IPS-15b (cell line): ENCODE data around the gene PCSK1N.
"Not testable (repeated sequence)": the region's sequence is repeated elsewhere in the genome, so short reads cannot be mapped to it uniquely, and the experiment has no call there.

ENCODE experiments used
- H3K27me3 ChIP-seq: one replicate; pipeline ENCODE4 v1.6.1; 2013; ENCODE audit warnings: low read length; ENCODE audit not compliant: control insufficient read depth, insufficient read depth
- H3K36me3 ChIP-seq: one replicate; pipeline ENCODE4 v1.6.1; 2013; ENCODE audit warnings: low read length; ENCODE audit not compliant: control insufficient read depth, insufficient read depth
- H3K4me1 ChIP-seq: one replicate; pipeline ENCODE4 v1.6.1; 2013; ENCODE audit warnings: mild to moderate bottlenecking, low read length; ENCODE audit not compliant: control insufficient read depth, insufficient read depth
- H3K4me3 ChIP-seq: one replicate; pipeline ENCODE4 v1.5.1; 2013; ENCODE audit warnings: low read depth, low read length
- H3K9ac ChIP-seq: one replicate; pipeline ENCODE4 v1.6.1; 2013; ENCODE audit warnings: low read depth, mild to moderate bottlenecking, low read length
- H3K9me3 ChIP-seq: one replicate; pipeline ENCODE4 v1.6.1; 2013; ENCODE audit warnings: mild to moderate bottlenecking, low read length; ENCODE audit not compliant: control insufficient read depth, insufficient read depth

Gene PCSK1N

DNA sequence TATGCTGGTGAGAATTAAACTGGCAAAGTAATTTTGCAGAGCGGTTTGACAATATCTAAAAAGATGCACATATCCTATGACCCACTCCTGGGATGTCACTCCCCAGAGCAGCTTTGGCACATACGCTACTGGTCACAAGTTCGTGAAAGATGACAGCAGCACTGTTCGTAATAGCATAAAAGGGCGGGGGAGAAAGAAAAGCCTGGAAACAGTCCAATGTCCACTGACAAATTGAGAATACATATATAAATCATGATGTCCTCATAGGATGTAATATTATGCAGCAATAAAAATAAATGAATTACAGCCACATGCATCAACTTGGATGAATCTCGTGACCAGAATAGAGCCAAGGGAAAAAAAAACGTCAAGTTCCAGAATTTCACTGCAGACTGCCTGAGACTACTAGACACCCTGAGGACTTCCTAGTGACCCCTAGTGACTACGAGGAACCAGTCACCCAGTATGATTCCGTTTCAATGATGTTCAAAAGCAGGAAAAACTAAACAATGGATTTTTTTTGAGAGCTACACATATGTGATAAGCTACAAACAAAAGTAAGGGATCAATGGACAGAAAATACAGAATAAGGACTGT, 1.8 kb downstream of the PCSK1N start:
- Histone ChIP-seq H3K9me3 (no peaks in the 10 kb centered on the region), H3K4me3 (no peak overlapping the region), H3K36me3 (no peaks in the 10 kb centered on the region), H3K4me1 (no peaks in the 10 kb centered on the region), H3K9ac (no peak overlapping the region), H3K27me3 (peaks cover 61% of the 10 kb centered on the region)

DNA sequence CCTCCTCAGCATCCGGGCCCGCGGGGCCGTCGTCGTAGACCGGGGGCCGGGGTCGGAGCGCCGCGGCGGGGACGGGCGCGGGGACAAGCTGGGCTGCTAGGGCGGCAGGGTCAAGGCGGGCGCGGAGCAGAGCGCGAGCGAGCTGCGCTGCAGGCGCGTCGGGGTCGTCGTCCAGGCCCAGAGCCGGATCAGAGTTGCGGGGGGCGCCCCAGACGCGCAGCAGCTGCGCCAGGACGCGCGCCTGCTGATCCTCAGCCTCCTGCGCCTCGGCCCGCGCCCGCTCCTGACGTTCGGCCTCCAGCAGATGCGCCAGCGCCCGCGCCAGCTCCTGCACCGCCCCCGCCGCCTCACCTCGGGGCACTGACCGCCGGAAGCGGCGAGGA, 3.5 kb downstream of the PCSK1N start:
- no peak overlapping the region for H3K9ac ChIP-seq
- H3K4me1 ChIP-seq: peaks cover 2% of the 10 kb centered on the region
- H3K9me3 ChIP-seq: no peaks in the 10 kb centered on the region
- H3K36me3 ChIP-seq: no peaks in the 10 kb centered on the region
- peaks cover 64% of the 10 kb centered on the region for H3K27me3 ChIP-seq
- peak overlapping the region; percentile 48 for H3K4me3 ChIP-seq

DNA sequence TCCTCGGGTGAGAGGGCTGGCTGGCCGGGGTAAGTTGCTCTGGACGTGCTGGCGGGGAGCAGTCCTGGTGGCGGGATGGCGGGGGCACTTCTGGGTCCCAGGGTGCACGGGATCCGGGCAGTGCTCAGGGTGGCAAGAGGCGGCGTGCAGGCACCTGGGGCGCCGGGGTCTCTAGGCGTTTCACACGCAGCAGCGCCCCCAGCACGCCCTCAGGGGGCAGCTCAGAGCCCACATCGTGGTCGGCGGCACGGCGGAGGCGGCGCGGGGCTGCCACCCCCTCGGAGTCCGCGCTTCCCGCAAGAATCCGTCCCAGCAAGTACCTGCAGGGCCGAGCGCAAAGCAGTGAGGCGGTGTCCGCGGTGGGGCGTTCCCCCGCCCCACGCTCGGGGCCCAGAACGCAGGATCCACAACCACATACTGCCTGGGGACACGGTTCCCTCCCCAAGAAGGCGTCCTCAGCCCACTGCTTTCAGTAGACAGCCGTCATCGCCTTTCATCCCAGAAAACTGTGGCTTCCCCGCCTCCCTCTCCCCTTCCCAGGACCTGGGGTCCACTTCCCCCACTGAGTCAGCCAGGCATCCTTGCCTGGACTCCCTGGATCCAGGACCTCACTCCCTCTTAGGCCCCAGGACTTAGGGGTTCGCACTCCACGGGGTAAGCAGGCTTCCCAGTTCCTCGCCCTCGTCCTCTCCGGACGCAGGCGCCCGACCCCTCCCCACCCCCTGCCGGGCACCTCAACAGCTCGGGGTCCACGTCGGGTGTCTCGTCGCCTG, 4.1 kb downstream of the PCSK1N start:
- no peaks in the 10 kb centered on the region for H3K36me3 ChIP-seq
- H3K9me3 ChIP-seq: no peaks in the 10 kb centered on the region
- no peak overlapping the region for H3K9ac ChIP-seq
- H3K4me3 ChIP-seq: peak overlapping the region; percentile 48
- peaks cover 64% of the 10 kb centered on the region for H3K27me3 ChIP-seq
- H3K4me1 ChIP-seq: peaks cover 2% of the 10 kb centered on the region

DNA sequence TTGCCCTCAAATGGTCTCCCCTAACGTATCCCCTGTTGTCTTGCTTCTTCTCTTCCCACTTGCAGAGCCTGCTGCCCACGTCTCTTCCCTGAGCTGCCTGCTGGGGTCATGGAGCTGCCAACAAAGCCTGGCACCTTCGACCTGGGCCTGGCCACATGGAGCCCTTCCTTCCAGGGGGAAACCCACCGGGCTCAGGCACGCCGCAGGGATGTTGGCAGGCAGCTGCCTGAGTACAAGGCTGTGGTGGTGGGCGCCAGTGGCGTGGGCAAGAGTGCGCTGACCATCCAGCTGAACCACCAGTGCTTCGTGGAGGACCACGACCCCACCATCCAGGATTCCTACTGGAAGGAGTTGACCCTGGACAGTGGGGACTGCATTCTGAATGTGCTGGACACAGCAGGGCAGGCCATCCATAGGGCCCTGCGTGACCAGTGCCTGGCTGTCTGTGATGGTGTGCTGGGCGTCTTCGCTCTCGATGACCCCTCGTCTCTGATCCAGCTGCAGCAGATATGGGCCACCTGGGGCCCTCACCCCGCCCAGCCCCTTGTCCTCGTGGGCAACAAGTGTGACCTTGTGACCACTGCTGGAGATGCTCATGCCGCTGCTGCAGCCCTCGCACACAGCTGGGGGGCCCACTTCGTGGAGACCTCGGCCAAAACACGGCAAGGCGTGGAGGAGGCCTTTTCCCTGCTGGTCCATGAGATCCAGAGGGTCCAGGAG, 6.2 kb downstream of the PCSK1N start:
- no peak overlapping the region for H3K4me3 ChIP-seq
- no peaks in the 10 kb centered on the region for H3K36me3 ChIP-seq
- H3K27me3 ChIP-seq: peaks cover 52% of the 10 kb centered on the region
- H3K9me3 ChIP-seq: no peaks in the 10 kb centered on the region
- H3K4me1 ChIP-seq: peaks cover 2% of the 10 kb centered on the region
- no peak overlapping the region for H3K9ac ChIP-seq

DNA sequence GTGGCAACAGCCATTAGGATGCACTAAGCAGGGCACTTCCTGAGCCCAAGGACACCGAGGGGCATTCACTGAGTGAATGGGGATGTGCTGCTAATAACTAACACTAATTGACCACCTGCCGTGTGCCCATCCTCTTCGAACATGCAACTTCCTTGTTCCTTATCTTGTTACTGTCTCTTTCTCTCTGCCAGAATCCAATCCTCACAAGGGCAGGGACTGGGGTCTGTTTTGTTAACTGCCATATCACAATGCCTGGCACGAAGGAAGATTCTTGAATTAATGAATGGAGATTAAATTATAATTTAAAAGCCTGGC, 7.8 kb downstream of the PCSK1N start:
- peaks cover 36% of the 10 kb centered on the region for H3K27me3 ChIP-seq
- H3K4me1 ChIP-seq: peaks cover 2% of the 10 kb centered on the region
- peak overlapping the region; percentile 42 for H3K4me3 ChIP-seq
- H3K36me3 ChIP-seq: peaks cover 10% of the 10 kb centered on the region
- H3K9ac ChIP-seq: peak overlapping the region; percentile 8
- no peaks in the 10 kb centered on the region for H3K9me3 ChIP-seq

DNA sequence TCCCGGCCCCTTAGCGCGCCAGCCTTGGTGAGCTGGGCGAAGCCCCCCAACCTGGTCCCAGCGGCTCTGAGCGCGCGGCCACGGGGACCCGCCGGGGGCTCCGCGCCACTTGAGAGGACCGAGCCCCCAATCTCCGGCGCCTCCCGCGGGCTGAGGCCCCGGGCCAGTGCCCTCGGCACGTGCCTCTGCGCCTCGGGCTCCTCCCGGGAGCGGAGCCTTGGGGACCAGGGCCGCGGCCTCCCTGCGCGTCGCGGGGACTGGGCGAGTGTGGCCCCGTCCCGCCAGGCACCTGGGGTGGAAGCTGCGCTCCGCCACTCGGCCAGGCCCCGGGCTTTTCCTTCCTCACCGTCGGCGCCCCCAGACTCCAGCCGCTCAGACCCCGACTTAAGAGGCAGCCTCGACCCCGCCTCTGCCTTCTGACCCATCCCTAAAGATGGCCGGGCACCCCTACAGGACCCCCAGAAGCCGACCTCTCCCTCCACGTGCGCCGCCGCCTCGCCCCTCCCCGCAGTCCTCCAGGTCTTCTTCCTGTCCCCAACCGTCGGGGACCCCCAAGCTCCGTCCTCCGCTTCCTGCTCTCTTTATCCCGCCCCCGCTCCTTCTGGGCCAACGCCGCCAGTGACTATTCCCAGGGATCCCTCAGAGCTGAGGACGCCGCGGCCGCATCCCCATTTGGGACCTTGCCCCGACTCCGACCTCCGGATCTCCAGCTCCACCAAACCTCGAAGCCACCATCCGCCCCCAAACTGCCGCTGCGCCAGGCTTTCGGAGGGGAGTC, 8.3 kb downstream of the PCSK1N start:
- H3K9me3 ChIP-seq: peaks cover 2% of the 10 kb centered on the region
- peaks cover 2% of the 10 kb centered on the region for H3K4me1 ChIP-seq
- peaks cover 31% of the 10 kb centered on the region for H3K27me3 ChIP-seq
- H3K4me3 ChIP-seq: peak overlapping the region; percentile 42
- peaks cover 15% of the 10 kb centered on the region for H3K36me3 ChIP-seq
- peak overlapping the region; percentile 8 for H3K9ac ChIP-seq

DNA sequence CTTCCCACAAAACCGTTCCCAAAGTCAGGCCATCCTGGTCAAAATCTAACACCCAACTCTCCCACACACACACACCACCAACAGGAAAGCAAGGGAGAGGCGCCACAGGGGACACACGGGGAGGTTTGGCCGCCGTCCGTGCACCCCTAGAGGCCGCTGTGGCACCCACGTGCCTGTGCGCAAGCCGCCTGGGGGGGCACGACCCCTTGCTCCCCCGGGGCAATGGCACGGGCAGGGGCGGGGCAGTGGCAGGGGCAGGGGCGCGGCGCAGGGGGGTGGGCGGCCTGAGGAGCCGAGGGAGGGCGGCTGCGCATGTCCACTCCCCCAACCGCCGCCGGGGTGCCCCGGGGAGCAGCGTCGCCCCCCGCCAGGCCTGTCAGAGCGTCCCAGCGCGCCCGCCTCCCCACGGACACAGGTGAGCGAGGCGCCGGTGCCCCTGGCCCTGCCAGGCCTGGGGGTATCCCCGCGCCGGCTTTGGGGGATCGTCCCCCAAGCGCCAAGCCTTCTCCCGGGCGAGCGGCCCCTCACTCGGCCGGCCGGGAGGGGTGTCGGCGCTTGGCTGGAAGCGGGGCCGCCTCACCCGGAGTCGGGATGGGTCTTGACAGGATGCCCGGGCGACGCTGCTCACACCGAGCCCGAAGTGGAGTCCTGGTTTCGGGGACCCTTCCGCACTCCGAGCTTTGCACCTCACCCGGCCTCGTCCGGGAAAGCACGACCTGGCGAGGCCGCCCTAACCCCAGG, 9.1 kb downstream of the PCSK1N start, which contains the start of gene ERAS:
TSS of gene ERAS (plus strand) at position 379 of the 741 bp plus-strand sequence. CDS start 2,611 bp downstream, outside the sequence.
- peaks cover 2% of the 10 kb centered on the region for H3K4me1 ChIP-seq
- peaks cover 5% of the 10 kb centered on the region for H3K9me3 ChIP-seq
- peaks cover 15% of the 10 kb centered on the region for H3K36me3 ChIP-seq
- peak within 1 kb of the TSS; percentile 42 for H3K4me3 ChIP-seq
- no peak within 1 kb of the TSS for H3K9ac ChIP-seq
- H3K27me3 ChIP-seq: peaks cover 27% of the 10 kb centered on the region

DNA sequence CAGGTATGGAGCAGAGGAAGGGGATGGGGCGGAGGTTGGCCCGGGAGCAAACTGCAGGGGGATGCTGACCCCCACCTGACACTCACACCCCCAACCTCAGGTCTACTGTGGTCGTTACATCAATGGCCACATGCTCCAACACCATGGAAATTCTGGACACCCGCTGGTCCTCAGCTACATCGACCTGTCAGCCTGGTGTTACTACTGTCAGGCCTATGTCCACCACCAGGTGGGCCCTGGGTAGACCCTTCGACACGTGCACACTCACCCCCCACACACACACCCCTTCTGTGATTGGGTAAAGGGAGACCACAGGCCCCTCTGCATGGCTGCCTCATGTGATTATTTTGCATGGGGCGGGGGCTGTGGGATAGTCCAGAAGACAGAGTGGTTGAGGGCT, 11.3 kb downstream of the PCSK1N start:
- H3K9me3 ChIP-seq: peaks cover 5% of the 10 kb centered on the region
- peaks cover 2% of the 10 kb centered on the region for H3K4me1 ChIP-seq
- no peak overlapping the region for H3K4me3 ChIP-seq
- H3K36me3 ChIP-seq: peaks cover 19% of the 10 kb centered on the region
- no peak overlapping the region for H3K9ac ChIP-seq
- peaks cover 6% of the 10 kb centered on the region for H3K27me3 ChIP-seq

DNA sequence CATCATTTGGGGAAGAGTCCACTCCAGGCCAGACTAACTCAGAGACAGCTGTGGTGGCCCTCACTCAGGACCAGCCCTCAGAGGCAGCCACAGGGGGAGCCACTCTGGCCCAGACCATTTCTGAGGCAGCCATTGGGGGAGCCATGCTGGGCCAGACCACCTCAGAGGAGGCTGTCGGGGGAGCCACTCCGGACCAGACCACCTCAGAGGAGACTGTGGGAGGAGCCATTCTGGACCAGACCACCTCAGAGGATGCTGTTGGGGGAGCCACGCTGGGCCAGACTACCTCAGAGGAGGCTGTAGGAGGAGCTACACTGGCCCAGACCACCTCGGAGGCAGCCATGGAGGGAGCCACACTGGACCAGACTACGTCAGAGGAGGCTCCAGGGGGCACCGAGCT, 12.4 kb downstream of the PCSK1N start:
- H3K9me3 ChIP-seq: peaks cover 5% of the 10 kb centered on the region
- no peaks in the 10 kb centered on the region for H3K4me1 ChIP-seq
- no peak overlapping the region for H3K9ac ChIP-seq
- no peak overlapping the region for H3K4me3 ChIP-seq
- H3K27me3 ChIP-seq: peaks cover 2% of the 10 kb centered on the region
- H3K36me3 ChIP-seq: peaks cover 19% of the 10 kb centered on the region

DNA sequence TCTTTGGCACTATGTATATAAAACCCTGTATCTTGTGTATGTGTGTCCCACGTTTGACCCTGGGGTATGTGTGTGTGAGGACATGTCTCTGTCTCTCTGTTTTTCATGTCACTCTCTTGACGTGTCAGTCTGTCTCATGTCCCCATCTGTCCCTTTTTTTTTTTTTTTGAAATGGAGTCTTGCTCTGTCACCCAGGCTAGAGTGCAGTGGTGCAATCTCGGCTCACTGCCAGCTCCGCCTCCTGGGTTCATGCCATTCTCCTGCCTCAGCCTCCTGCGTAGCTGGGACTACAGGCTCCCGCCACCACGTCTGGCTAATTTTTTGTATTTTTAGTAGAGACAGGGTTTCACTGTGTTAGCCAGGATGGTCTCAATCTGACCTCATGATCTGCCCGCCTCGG, 16.0 kb downstream of the PCSK1N start:
- H3K9me3 ChIP-seq, H3K4me1 ChIP-seq, H3K4me3 ChIP-seq, H3K9ac ChIP-seq, H3K27me3 ChIP-seq: not testable (repeated sequence)
- peaks cover 26% of the 10 kb centered on the region for H3K36me3 ChIP-seq

DNA sequence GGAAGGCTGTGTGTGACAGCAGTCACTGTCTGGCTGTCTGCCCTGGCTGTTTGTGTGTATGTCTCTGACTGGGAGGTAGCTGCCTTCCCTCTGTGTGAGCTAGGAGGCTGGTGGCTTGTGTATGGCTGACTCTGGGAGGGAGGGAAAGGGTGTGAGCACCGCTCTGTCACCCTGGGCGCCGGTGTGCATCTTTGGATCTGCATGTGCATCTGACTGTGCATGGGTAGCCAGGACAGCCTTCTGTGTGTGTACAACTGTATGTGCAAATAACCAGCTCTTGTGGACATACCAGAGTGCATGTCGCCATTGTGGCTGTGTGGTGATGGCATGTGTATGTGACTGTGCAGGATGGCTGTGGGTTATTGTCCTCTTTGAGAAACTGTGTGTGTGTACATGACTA, 16.5 kb downstream of the PCSK1N start:
- Histone ChIP-seq H3K4me3 (no peak overlapping the region), H3K36me3 (peaks cover 23% of the 10 kb centered on the region), H3K9ac (no peak overlapping the region), H3K4me1 (no peaks in the 10 kb centered on the region), H3K9me3 (peaks cover 5% of the 10 kb centered on the region), H3K27me3 (no peaks in the 10 kb centered on the region)
